NCI-H345 treated with DMSO at 0.1 percent for 48 hours (cell line): ENCODE measurements around the gene LSM2.
"Not testable (repeated sequence)": the region's sequence is repeated elsewhere in the genome, so short reads cannot be mapped to it uniquely, and the experiment has no call there.

Experiments used
- DNase-seq: peaks from one replicate; lab custom pipeline; 2025; ENCODE audit not compliant: unreplicated experiment; lab: John Stamatoyannopoulos, UW

Gene LSM2

DNA sequence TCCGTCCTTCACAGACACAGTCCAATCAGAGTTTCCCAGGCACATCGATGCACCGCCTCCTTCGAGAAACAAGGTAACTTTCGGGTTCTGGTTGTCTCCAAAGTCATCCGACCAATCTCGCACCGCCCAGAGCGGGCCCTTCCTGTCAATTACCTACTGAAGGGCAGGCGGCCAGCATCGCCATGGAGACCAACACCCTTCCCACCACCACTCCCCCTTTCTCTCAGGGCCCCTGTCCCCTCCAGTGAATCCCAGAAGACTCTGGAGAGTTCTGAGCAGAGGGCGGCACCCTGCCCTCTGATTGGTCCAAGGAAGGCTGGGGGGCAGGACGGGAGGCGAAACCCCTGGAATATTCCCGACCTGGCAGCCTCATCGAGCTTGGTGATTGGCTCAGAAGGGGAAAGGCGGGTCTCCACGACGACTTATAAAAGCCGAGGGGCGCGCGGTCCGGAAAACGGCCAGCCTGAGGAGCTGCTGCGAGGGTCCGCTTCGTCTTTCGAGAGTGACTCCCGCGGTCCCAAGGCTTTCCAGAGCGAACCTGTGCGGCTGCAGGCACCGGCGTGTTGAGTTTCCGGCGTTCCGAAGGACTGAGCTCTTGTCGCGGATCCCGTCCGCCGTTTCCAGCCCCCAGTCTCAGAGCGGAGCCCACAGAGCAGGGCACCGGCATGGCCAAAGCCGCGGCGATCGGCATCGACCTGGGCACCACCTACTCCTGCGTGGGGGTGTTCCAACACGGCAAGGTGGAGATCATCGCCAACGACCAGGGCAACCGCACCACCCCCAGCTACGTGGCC is 20.7 kb upstream of the LSM2 start, which contains the start of gene HSPA1B:
Gene HSPA1B, plus strand, starts transcription at position 453 of the 794 bp plus-strand sequence. Its CDS starts 213 bp downstream, at position 666.
- peak; percentile 84 for DNase-seq

DNA sequence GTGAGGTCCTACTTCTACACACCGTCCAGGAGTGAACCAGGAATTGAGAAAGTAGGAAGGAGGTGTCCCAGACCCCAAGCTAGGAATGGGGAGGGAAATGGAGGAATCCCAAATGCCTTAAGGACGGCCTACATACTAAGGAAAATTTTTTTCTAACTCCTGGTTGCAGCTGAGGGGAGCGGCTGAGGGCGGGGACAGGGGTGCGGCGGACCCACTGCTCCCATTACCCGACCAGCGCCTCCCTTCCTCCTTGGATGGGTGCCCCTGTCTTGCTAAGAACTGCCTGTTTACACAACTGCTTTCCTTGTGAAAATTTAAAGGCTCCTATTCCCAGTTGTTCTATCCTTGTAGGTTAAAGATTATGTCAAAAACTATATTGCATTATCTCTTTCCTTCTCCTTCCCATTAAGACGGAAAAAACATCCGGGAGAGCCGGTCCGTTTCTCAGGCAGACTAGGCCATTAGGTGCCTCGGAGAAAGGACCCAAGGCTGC is 20.1 kb upstream of the LSM2 start:
- DNase-seq: no peak

DNA sequence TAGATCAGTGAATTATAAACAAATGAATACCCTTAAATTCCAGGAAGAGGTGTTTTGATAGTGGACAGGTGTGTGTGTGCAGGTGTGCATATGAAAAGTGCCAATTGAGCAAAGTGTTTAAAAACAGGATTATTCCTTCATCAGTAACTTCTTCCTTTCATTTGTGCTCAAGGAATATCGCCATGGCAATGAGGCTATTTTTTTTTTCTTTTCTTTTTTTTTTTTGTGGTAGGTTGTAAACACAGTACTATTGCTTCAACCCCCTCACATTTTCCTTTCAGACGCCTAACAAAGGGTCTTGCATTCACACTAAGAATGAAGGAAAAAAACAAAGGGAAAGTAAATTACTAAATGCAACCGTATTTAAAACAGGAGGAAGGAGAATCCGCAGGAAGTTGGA is 18.8 kb upstream of the LSM2 start:
- no peak for DNase-seq

DNA sequence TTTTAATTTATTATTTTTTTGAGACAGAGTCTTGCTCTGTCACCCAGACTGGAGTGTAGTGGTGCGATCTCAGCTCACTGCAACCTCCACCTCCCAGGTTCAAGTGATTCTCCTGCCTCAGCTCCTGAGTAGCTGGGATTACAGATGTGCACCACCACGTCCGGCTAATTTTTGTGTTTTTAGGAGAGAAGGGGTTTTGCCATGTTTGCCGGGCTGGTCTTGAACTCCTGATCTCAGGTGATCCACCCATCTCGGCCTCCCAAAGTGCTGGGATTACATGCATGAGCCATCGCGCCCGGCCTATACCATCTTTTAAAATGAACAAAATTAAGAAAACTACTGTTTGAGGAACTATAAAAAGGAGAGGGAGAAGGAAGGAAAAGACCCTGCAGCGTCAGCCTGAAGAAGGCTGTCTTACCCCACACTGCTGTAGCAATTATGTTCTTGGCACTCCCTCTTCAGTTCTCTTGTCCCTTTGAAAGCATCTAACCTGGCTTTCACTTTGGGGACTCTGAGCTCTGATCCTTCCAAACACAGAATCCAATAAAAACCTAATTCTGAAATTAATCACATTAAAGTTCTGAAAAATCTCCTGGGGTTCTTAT is 16.9 kb upstream of the LSM2 start:
- DNase-seq: not testable (repeated sequence)

DNA sequence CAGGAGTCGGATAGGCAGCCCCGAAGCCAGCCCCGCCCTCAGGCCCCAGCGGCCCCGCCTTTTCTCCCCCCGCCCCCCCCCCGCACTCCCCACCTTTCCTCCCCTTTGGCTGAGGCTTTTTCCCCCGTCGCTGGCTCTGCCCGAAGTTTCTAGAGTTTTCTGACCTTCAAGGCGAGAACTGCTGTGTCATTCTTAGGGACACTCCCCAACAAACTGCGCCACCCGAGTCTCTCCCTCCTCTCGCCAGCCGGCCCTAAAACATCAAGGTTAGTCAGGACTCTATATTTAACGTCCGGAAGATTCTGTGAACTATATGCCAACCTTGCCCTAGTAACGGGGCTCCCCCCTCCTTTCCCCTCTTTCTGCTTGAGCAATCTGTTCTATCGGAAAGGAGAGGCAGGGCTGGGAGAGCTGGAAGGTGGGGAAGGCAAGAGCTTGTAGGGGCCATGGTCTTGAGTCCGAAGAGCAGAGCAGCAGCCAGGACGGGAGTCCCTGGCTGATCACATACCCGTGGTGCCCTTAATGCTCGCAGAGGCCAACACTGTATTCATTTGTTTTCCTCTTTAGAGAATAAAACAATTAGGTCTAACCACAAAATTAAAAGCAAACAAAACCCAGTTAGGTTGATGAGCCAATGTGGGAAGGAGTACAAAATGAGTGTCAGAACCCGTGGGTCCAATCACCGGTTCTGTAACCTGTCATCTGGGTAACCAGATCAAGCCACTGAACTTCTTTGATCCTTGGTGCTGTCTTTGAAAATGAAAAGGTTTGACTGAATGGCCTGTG is 15.5 kb upstream of the LSM2 start:
- no peak for DNase-seq

DNA sequence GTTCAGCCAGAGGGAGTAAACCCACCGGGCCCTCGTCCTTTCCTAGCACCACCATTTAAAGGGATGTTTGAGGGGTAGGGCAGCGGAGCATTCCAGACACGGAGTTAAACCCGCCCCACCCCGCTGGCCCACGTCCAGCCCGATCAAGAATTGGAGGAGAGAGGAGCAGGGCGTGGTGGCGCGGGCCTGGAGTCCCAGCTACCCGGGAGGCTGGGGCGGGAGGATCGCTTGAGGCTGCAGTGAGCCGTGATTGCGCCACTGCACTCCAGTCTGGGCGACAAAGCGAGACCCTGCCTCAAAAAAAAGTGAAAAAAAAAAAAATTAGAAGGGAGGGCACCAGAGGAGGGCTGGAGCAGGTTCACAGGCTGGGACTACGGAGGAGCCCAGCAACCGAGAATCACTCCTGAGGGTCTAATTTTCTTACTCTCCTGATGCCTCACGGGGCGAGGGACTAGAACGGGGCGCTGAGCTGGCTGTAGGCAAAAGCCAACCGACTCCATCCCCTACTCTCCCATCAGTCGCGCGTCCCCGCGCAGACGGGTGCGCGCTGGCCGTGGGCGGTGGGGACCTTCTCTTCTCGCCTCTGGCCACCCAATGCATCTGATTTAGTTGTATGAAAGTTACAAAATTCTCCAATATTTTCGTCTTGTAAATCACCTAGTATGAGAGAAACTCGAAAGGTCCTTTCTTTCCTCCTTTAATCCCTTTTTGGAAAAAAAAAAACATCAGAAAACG is 14.7 kb upstream of the LSM2 start:
- DNase-seq: no peak

DNA sequence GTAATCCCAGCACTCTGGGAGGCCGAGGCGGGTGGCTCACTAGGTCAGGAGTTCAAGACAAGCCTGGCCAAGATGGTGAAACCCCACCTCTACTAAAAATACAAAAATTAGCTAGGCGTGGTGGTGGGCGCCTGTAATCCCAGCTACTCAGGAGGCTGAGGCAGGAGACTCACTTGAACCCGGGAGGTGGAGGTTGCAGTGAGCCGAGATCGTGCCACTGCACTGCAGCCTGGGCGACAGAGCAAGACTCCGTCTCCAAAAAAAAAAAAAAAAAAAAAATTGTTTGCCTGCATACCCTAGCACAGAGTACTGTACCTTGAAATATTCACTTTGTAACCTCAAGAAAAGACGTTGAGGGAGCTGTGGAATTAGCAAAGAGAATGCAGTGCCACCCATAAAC is 13.6 kb upstream of the LSM2 start:
- not testable (repeated sequence) for DNase-seq

DNA sequence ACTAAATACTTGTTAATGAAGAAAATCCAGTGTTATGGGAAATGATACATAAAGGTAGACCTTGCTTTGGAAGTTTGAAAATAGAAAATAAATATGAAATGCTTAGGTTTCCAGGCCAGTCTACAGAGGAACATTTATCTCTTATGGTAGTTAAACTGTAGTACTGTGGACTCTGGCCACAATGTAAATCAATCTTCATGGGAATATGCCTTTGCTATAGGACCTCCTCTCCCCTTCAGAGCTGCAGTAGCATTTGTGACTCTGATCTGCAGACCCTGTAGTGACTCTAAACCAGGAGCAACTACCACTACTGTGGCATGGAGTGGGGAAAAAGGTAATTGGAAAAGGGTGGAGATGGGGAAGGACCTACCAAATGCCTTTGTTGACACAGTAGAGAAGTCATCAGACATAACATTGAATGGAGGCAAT is 13.1 kb upstream of the LSM2 start:
- DNase-seq: no peak

DNA sequence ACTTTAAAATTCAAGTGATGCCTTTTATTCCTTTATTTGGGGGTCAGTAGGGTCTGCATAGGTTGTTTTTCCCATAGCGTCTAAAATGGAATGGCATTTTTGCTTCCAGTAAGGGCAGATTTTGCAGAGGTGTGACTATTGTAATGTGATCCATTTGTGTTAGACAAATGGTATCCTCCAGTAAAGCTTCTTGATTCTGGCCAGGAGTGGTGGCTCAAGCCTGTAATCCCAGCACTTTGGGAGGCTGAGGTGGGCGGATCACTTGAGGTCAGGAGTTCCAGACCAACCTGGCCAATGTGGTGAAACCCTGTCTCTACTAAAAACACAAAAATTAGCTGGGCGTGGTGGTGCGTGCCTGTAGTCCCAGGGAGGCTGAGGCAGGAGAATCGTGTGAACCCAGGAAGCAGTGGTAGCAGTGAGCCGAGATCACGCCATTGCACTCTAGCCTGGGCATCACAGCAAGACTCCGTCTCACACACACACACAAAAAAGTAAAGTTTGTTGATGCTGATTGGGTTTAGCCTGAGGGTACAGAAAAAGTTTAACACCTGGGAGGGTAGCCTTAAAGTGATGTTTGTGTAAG is 11.3 kb upstream of the LSM2 start:
- not testable (repeated sequence) for DNase-seq

DNA sequence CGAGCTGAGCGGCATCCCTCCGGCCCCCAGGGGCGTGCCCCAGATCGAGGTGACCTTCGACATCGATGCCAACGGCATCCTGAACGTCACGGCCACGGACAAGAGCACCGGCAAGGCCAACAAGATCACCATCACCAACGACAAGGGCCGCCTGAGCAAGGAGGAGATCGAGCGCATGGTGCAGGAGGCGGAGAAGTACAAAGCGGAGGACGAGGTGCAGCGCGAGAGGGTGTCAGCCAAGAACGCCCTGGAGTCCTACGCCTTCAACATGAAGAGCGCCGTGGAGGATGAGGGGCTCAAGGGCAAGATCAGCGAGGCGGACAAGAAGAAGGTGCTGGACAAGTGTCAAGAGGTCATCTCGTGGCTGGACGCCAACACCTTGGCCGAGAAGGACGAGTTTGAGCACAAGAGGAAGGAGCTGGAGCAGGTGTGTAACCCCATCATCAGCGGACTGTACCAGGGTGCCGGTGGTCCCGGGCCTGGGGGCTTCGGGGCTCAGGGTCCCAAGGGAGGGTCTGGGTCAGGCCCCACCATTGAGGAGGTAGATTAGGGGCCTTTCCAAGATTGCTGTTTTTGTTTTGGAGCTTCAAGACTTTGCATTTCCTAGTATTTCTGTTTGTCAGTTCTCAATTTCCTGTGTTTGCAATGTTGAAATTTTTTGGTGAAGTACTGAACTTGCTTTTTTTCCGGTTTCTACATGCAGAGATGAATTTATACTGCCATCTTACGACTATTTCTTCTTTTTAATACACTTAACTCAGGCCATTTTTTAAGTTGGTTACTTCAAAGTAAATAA is 10.6 kb upstream of the LSM2 start:
- not testable (repeated sequence) for DNase-seq

DNA sequence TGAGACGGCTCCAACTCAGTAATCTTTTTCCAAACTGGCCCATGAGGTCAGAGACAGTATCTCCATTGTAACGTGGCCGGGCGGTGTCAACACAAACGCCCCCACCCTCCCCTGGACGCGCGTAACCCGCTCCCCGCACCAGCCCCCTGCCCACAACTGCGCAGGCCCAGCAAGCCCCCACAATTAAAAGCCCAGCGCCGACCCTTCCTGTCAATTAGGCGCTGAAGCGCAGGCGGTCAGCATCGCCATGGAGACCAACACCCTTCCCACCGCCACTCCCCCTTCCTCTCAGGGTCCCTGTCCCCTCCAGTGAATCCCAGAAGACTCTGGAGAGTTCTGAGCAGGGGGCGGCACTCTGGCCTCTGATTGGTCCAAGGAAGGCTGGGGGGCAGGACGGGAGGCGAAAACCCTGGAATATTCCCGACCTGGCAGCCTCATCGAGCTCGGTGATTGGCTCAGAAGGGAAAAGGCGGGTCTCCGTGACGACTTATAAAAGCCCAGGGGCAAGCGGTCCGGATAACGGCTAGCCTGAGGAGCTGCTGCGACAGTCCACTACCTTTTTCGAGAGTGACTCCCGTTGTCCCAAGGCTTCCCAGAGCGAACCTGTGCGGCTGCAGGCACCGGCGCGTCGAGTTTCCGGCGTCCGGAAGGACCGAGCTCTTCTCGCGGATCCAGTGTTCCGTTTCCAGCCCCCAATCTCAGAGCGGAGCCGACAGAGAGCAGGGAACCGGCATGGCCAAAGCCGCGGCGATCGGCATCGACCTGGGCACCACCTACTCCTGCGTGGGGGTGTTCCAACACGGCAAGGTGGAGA is 8.5 kb upstream of the LSM2 start, which contains the start of the genes HSPA1A and HSPA1L:
Gene HSPA1A, plus strand, starts transcription at position 519 of the 814 bp plus-strand sequence. Its CDS starts 214 bp downstream, at position 733.
Gene HSPA1L, minus strand, starts transcription at position 259 of the 814 bp plus-strand sequence. CDS start 3,311 bp downstream, outside the sequence.
- DNase-seq: peak; percentile 95

DNA sequence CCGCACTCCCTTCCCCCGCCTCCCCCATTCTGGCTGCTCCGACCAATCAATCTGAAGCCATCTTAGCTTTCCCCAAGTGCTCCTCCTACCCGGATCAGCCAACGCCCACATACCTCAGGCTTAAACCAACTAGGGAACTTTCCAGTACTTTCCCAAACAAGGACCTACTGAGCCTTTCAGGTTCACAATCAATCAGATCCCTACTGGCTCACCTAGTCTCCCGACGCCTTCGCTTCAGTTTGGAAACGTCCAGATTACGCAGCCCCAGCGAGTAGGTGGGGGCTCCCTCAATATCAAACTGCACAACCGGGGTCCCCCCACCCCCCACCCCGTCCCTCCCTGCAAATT is 7.9 kb upstream of the LSM2 start:
- DNase-seq: peak; percentile 83

DNA sequence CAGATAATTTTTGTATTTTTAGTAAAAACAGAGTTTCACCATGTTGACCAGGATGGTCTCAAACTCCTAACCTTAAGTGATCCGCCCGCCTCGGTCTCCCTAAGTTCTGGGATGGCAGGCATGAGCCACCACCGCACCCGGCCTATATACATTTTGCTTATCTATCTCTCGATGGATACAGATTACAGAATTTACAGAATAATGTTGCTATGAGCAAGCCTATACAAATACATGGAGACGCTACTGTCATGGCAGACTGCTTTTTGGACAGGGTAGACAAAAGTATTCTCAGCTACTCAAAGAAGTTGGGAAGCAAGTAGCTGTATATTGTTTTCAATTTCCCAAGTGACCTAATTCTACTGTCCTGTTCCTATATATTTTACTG is 6.7 kb upstream of the LSM2 start:
- DNase-seq: no peak

DNA sequence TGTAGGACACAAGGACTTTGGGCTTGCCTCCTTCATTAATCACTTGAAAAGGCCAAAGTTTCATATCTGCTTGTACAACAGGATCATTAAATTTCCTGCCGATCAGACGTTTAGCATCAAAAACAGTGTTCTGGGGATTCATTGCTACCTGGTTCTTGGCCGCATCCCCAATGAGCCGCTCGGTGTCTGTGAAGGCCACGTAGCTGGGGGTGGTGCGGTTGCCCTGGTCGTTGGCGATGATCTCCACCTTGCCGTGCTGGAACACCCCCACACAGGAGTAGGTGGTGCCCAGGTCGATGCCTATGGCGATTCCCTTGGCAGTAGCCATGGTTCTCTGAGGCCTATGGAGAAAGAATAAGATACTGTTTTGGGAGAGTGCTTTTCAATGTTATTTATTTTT is 4.9 kb upstream of the LSM2 start:
- DNase-seq: no peak

DNA sequence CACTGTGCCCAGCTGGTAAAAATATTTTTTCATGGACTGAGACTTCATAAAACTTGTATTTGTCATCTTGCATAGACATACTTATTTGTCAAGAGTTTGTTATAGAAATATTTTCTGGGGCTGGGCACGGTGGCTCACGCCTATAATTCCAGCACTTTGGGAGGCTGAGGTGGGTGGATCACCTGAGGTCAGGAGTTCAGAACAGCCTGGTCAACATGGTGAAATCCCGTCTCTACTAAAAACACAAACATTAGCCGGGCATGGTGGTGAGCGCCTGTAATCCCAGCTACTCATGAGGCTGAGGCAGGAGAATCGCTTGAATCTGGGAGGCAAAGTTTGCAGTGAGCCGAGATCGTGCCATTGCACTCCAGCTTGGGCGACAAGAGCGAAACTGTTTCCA is 1.8 kb upstream of the LSM2 start:
- DNase-seq: not testable (repeated sequence)

DNA sequence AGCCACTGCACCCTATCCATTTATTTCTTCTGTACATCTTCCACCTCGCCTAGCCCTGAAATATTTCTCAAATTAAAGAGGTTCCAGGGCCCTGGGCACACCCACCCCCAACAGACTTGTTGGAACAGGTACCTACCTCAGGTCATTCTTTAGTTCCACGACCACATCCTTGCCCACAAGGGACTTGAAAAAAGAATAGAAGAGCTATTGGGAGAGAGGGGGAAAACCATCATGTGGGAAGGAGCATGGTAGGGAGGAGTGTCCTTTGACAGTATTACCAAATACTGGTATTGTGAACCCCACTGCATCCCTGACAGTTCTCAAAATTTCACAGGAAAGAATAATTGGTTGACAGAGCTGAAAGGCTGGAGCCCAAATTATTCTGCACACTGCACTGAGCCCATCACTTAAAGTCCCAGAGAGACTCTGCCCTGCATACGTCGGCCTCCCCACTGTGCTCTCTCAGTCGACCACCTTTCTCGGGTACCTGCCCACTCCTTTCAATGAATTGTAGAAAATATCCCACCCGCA is 762 bp downstream of the LSM2 start:
- DNase-seq: no peak

DNA sequence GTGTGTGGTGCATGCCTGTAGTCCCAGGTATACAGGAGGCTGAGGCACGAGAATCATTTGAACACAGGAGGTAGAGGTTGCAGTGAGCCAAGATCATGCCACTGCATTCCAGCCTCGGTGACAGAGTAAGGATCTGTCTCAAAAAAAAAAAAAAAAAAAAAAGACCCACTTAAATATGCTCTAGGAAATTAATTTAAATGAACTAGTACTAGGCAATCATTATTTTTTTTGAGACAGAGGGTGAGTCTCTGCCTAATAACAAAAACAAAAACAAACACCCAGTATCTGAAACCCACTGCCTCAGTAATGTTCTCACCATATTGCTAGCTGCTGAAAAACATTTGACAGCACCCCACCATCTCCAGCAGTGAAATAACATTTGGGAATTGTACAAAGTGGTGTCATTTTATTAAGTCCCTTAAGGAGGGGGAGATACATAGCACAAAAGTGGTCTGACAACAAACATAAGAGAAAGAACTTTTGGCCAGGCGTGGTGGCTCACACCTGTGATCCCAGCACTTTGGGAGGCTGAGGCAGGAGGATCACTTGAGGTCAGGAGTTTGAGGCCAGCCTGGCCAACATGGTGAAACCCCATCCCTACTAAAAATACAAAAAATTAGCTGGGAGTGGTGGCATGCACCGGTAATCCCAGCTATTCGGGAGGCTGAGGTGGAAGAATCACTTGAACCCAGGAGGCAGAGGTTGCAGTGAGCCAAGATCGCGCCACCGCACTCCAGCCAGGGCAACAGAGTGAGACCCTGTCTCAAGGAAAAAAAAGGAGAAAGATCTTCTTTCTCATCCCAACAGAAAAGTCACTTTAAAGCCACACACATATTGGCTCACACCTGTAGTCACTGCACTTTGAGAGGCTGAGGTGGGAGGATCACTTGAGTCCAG is 5.5 kb downstream of the LSM2 start:
- DNase-seq: not testable (repeated sequence)
